A549 (cell line): ENCODE data around the gene LAPTM5. TPM values are rescaled to one million over a fixed set of nuclear protein-coding genes. Genes with fewer than 3 reads are reported as not detected.

Experiments used
- ATAC-seq, 2 experiments: fragments of 200-7000 bp in 1 of 2; fragments of >200 bp in 1 of 2; cut with Nextera tagmentation in 1 of 2; cut with Tn5 transposase in 1 of 2; 3 replicates each; pipeline versions ENCODE4 v1.8.0 to v1.9.1; 2018 to 2020; ENCODE audit warnings: mild to moderate bottlenecking in 1 of 2, moderate library complexity in 1 of 2
- CTCF ChIA-PET: fragments of 300-600 bp; sonication (Branson Sonifier 250); formaldehyde crosslinking; extraction: SDS; loops from one replicate; lab custom pipeline; 2021; ENCODE audit warnings: antibody characterized with exemption, inconsistent platforms; lab: Yijun Ruan, JAX
- POLR2A ChIA-PET: fragments of 350-600 bp; formaldehyde crosslinking; extraction: SDS; loops from one replicate; lab custom pipeline; 2021; ENCODE audit warnings: antibody characterized with exemption, inconsistent platforms; lab: Yijun Ruan, JAX
- DNase-seq, 2 experiments: peaks; one replicate each; pipeline versions ENCODE4 v3.0.0 to v3.0.0-alpha.2; 2011 to 2016; ENCODE audit warnings: low read depth in 1 of 2, low spot score in 1 of 2
- FAIRE-seq: peaks from 2 replicates; lab custom pipeline; 2011; peaks lifted over from hg19 to GRCh38; lab: Jason Lieb, UNC
- H3K27ac ChIP-seq, 2 experiments: fragments of >200 bp; sonication (Bioruptor Twin); formaldehyde crosslinking; 3 replicates each; pipeline ENCODE4 v1.5.1; 2016 to 2017
- H3K4me1 ChIP-seq: fragments of >200 bp; sonication (Bioruptor Twin); formaldehyde crosslinking; 3 replicates; pipeline ENCODE4 v1.6.1; 2016
- H3K4me2 ChIP-seq: fragments of >200 bp; sonication (Bioruptor Twin); formaldehyde crosslinking; 3 replicates; pipeline ENCODE4 v1.6.1; 2016
- H3K4me3 ChIP-seq: fragments of >200 bp; sonication (Bioruptor Twin); formaldehyde crosslinking; 3 replicates; pipeline ENCODE4 v1.5.1; 2016
- H3K9me3 ChIP-seq: fragments of >200 bp; sonication (Bioruptor Twin); formaldehyde crosslinking; 3 replicates; pipeline ENCODE4 v1.6.1; 2016
- CBX2 ChIP-seq: fragments of 200-600 bp; sonication (generic); IDR thresholded peaks from 2 replicates; pipeline ENCODE4 v1.6.1; 2016; ENCODE audit warnings: low read depth, mild to moderate bottlenecking, borderline replicate concordance
- CBX8 ChIP-seq: fragments of 200-600 bp; sonication (generic); IDR thresholded peaks from 2 replicates; pipeline ENCODE4 v1.6.1; 2016
- CEBPB ChIP-seq, 2 experiments: fragments of >200 bp in 1 of 2; sonication (Bioruptor Twin) in 1 of 2; formaldehyde crosslinking in 1 of 2; IDR thresholded peaks; 2 replicates each; pipeline ENCODE4 v1.6.1; 2012 to 2016
- CHD2 ChIP-seq: fragments of 150-350 bp; IDR thresholded peaks from 2 replicates; pipeline ENCODE4 v1.6.1; 2014; ENCODE audit warnings: low read length; ENCODE audit not compliant: partially characterized antibody
- CHD4 ChIP-seq: fragments of 200-600 bp; sonication (generic); IDR thresholded peaks from 2 replicates; pipeline ENCODE4 v1.6.1; 2016; ENCODE audit warnings: antibody characterized with exemption, mild to moderate bottlenecking, borderline replicate concordance
- EHMT2 ChIP-seq: fragments of 200-600 bp; sonication (generic); IDR thresholded peaks from 2 replicates; pipeline ENCODE4 v1.6.1; 2016; ENCODE audit warnings: antibody characterized with exemption, low read depth, mild to moderate bottlenecking, moderate library complexity
- FOSB ChIP-seq: fragments of 250-450 bp; sonication (Bioruptor Pico); IDR thresholded peaks from 2 replicates; pipeline ENCODE4 v1.5.0; 2020; ENCODE audit warnings: mild to moderate bottlenecking, moderate library complexity
- FOXS1 ChIP-seq: fragments of 250-450 bp; sonication (Bioruptor Pico); IDR thresholded peaks from 2 replicates; pipeline ENCODE4 v1.5.0; 2020; ENCODE audit warnings: mild to moderate bottlenecking, moderate library complexity
- JUN ChIP-seq, 2 experiments: fragments of >200 bp; sonication (Bioruptor Twin); formaldehyde crosslinking; IDR thresholded peaks; 2 replicates in 1 of 2; 3 replicates in 1 of 2; pipeline ENCODE4 v1.6.1; 2016 to 2017
- MAFK ChIP-seq: fragments of 450-650 bp; IDR thresholded peaks from 2 replicates; pipeline ENCODE4 v1.6.1; 2014; ENCODE audit not compliant: partially characterized antibody
- MAZ ChIP-seq: fragments of 150-350 bp; IDR thresholded peaks from 2 replicates; pipeline ENCODE4 v1.6.1; 2014; ENCODE audit warnings: antibody characterized with exemption, low read depth, low read length, borderline replicate concordance
- MYC ChIP-seq: IDR thresholded peaks from 2 replicates; pipeline ENCODE4 v1.6.1; 2012; ENCODE audit warnings: mild to moderate bottlenecking, inconsistent platforms, low read length, improper control_type of control experiment, borderline replicate concordance
- PHF8 ChIP-seq: fragments of 200-600 bp; sonication (generic); IDR thresholded peaks from 2 replicates; pipeline ENCODE4 v1.6.1; 2016; ENCODE audit warnings: low read depth, mild to moderate bottlenecking, antibody characterized with exemption, moderate library complexity, borderline replicate concordance
- POLR2A ChIP-seq: IDR thresholded peaks from 2 replicates; pipeline ENCODE4 v1.6.1; 2012; ENCODE audit warnings: mild to moderate bottlenecking, low read length
- RAD21 ChIP-seq, 2 experiments: fragments of >200 bp in 1 of 2; sonication (Bioruptor Twin) in 1 of 2; formaldehyde crosslinking in 1 of 2; IDR thresholded peaks in 1 of 2; conservative IDR thresholded peaks in 1 of 2; 2 replicates in 1 of 2; 3 replicates in 1 of 2; pipeline ENCODE4 v1.6.1; 2012 to 2018; ENCODE audit warnings: inconsistent platforms in 1 of 2
- RARB ChIP-seq: fragments of 250-450 bp; sonication (Bioruptor Pico); IDR thresholded peaks from 2 replicates; pipeline ENCODE4 v1.8.0; 2021; ENCODE audit warnings: mild to moderate bottlenecking, moderate library complexity
- RCOR1 ChIP-seq: fragments of 150-350 bp; IDR thresholded peaks from 2 replicates; pipeline ENCODE4 v1.6.1; 2014; ENCODE audit warnings: antibody characterized with exemption, low read length, low read depth
- RFX5 ChIP-seq: fragments of 450-650 bp; IDR thresholded peaks from 2 replicates; pipeline ENCODE4 v1.7.1; 2014; ENCODE audit warnings: antibody characterized with exemption, mild to moderate bottlenecking, moderate library complexity
- ZNF302 ChIP-seq: fragments of 250-450 bp; sonication (Bioruptor Pico); IDR thresholded peaks from 2 replicates; pipeline ENCODE4 v1.9.0; 2021; ENCODE audit warnings: inconsistent platforms, mild to moderate bottlenecking, moderate library complexity
- WGBS: methylation state at CpG from one replicate; pipeline ENCODE4 v1.1.6; 2017; ENCODE audit errors: missing lambda C conversion rate; 5-methylcytosine and 5-hydroxymethylcytosine counted together
- polyA plus RNA-seq, 4 experiments: library from polyadenylated mRNA; depleted of rRNA in 3 of 4; stranded (reverse); fragments of >200 nt; fragmentation: RNase III in 1 of 4; extraction: RNeasy Plus Mini Kit Qiagen cat#74134 plus additional on column Dnase treatment in 1 of 4; gene quantifications; 2 replicates in 3 of 4; 3 replicates in 1 of 4; pipeline ENCODE4 v1.2.3, GENCODE V29; 2011 to 2017
- TF ChIP-seq, protein P1 (sequence below): IDR thresholded peaks from 2 replicates; pipeline ENCODE4 v1.6.1; 2012
- TF ChIP-seq, protein P2 (sequence below): fragments of >200 bp; sonication (Bioruptor Twin); formaldehyde crosslinking; IDR thresholded peaks from 3 replicates; pipeline ENCODE4 v1.5.1; 2016
- TF ChIP-seq, protein P3 (sequence below): IDR thresholded peaks from 2 replicates; pipeline ENCODE4 v1.6.1; 2012; ENCODE audit warnings: low read depth, borderline replicate concordance
- TF ChIP-seq, protein P4 (sequence below): IDR thresholded peaks from 2 replicates; pipeline ENCODE4 v1.6.1; 2012

Gene LAPTM5
- polyA plus RNA-seq, 2 of the 4 experiments (the other 2 are of a cell fraction), result 0.06 to 0.22 TPM

DNA sequence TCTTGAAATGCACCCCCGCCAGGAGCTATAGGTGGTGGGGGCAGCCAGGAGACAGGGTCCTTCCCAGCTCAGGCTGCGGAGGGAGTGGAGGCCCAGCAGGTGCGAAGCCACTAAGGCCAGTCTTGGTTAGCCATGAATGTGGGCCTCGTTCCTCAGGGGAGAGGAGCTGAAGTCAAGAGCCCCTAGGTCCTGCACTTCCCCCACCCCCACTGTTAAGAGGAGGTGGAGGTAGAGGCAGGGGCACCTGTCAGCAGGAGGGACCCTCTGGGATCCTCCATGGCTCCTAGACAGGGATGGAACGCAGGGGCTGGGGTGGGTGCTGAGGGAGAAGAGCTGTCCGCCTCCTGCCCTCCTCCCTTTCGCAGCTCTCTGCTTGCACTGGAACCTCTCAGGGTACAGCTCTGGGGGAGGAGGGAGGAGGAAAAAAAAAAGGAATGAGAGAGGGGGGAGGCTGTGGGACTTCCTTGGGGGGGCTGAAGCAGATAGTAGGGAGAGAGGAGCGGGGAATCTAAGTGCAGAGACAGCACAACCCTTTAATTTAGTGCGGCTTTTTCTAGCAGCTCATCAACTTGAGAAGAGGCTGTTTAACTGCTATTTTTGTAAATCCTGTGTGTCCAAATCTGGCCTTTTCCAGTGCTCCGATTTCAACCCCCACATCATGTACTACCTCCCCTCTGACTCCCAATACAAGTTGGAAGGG, 71.2 kb downstream of the LAPTM5 start:
- ATAC-seq, result no peak
- CTCF ChIA-PET, result interaction anchor here (1.7 kb wide), 1 partner anchor 306 kb away, joined by 4 read pairs; no protein-coding TSS in a partner anchor
- TF ChIP-seq, protein P1, sequence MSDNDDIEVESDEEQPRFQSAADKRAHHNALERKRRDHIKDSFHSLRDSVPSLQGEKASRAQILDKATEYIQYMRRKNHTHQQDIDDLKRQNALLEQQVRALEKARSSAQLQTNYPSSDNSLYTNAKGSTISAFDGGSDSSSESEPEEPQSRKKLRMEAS, result no peak
- no peak for TF ChIP-seq CHD4
- no peak for TF ChIP-seq CEBPB (IDR thresholded peaks at IDR 0.05)
- TF ChIP-seq FOSB (CRISPR knock-in tag), result no peak
- no peak for TF ChIP-seq RAD21 (conservative IDR thresholded peaks at IDR 0.05 in 1 of 2, IDR thresholded peaks at IDR 0.05 in 1 of 2)
- TF ChIP-seq, protein P2, sequence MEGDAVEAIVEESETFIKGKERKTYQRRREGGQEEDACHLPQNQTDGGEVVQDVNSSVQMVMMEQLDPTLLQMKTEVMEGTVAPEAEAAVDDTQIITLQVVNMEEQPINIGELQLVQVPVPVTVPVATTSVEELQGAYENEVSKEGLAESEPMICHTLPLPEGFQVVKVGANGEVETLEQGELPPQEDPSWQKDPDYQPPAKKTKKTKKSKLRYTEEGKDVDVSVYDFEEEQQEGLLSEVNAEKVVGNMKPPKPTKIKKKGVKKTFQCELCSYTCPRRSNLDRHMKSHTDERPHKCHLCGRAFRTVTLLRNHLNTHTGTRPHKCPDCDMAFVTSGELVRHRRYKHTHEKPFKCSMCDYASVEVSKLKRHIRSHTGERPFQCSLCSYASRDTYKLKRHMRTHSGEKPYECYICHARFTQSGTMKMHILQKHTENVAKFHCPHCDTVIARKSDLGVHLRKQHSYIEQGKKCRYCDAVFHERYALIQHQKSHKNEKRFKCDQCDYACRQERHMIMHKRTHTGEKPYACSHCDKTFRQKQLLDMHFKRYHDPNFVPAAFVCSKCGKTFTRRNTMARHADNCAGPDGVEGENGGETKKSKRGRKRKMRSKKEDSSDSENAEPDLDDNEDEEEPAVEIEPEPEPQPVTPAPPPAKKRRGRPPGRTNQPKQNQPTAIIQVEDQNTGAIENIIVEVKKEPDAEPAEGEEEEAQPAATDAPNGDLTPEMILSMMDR, result no peak
- no peak for TF ChIP-seq MAFK
- no peak for TF ChIP-seq RCOR1
- TF ChIP-seq FOXS1 (CRISPR knock-in tag), result no peak
- TF ChIP-seq ZNF302 (CRISPR knock-in tag), result no peak
- TF ChIP-seq RARB, result no peak
- TF ChIP-seq, protein P3, sequence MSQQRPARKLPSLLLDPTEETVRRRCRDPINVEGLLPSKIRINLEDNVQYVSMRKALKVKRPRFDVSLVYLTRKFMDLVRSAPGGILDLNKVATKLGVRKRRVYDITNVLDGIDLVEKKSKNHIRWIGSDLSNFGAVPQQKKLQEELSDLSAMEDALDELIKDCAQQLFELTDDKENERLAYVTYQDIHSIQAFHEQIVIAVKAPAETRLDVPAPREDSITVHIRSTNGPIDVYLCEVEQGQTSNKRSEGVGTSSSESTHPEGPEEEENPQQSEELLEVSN, result no peak
- no peak for TF ChIP-seq POLR2A
- TF ChIP-seq CBX2, result no peak
- no peak for TF ChIP-seq MYC
- no peak for TF ChIP-seq CHD2
- TF ChIP-seq, all 56 proteins: peak for 0
- H3K4me2 ChIP-seq, result no peak overlapping the region
- DNase-seq, result no peak
- 54% methylated on average over 6 of the region's 10 CpGs for WGBS
- POLR2A ChIA-PET, result no interaction called here
- H3K9me3 ChIP-seq, result no peaks in the 10 kb centered on the region
- no peaks in the 10 kb centered on the region for H3K4me1 ChIP-seq
- no peak for FAIRE-seq
- H3K4me3 ChIP-seq, result no peak overlapping the region
- no peak overlapping the region for H3K27ac ChIP-seq

DNA sequence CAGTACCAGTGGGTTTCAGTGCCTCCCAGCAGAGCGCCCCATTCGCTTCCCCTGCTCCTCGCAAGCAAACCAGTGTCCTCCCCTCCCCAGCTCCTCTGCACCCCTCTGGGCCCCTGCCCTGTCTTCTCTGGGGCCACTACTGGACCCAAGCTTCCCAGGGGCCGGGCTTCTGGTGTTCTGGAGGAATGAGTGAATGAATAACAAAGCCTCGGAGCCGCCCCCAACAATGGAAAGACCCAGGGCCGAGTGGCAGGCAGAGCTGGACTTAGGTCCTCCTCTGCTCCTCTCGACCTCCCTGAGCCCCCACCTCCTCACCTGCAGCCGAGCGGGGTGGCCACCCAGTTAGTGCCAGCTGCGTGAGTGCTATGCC, 71.8 kb downstream of the LAPTM5 start:
- ChIA-PET CTCF (interaction anchor here (1.7 kb wide), 1 partner anchor 305 kb away, joined by 4 read pairs; no protein-coding TSS in a partner anchor), POLR2A (no interaction called here)
- Histone ChIP-seq H3K27ac (no peak overlapping the region), H3K4me1 (no peaks in the 10 kb centered on the region), H3K9me3 (no peaks in the 10 kb centered on the region), H3K4me3 (no peak overlapping the region; the same call in 2 of the 3 replicates), H3K4me2 (peak overlapping the region; percentile 71; the same call in 2 of the 3 replicates)
- 56% methylated on average over 6 of the region's 11 CpGs for WGBS
- TF ChIP-seq, protein P3, result no peak
- TF ChIP-seq RCOR1 (no peak), CHD4 (no peak), EHMT2 (no peak), CBX8 (no peak), MAZ (no peak), RFX5 (no peak), POLR2A (no peak), JUN (IDR thresholded peaks at IDR 0.05) (no peak), PHF8 (no peak)
- TF ChIP-seq, protein P4, sequence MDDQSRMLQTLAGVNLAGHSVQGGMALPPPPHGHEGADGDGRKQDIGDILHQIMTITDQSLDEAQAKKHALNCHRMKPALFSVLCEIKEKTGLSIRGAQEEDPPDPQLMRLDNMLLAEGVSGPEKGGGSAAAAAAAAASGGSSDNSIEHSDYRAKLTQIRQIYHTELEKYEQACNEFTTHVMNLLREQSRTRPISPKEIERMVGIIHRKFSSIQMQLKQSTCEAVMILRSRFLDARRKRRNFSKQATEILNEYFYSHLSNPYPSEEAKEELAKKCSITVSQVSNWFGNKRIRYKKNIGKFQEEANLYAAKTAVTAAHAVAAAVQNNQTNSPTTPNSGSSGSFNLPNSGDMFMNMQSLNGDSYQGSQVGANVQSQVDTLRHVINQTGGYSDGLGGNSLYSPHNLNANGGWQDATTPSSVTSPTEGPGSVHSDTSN, result no peak
- FAIRE-seq (no peak), ATAC-seq (no peak), DNase-seq (no peak)
